GM19463 (cell line): ENCODE data around the gene TAF1D.
"Not testable (repeated sequence)": the region's sequence is repeated elsewhere in the genome, so short reads cannot be mapped to it uniquely, and the experiment has no call there.

Experiments used
- ATAC-seq: cut with Tn5 transposase; IDR thresholded peaks from one replicate; pipeline ENCODE4 v1.9.1; 2021; ENCODE audit warnings: mild to moderate bottlenecking, moderate library complexity; ENCODE audit not compliant: unreplicated experiment

The TAF1D gene

GRCh38 chr11:93741094-93741881 lies at the start of gene TAF1D, which contains the start of gene C11orf54:
TAF1D (minus strand) TSS chr11:93741495; CDS start chr11:93739304, 2,191 bp downstream.
C11orf54 (plus strand) TSS chr11:93741672; CDS start chr11:93747394, 5,722 bp downstream.
- ATAC-seq: peak; percentile 83

DNA sequence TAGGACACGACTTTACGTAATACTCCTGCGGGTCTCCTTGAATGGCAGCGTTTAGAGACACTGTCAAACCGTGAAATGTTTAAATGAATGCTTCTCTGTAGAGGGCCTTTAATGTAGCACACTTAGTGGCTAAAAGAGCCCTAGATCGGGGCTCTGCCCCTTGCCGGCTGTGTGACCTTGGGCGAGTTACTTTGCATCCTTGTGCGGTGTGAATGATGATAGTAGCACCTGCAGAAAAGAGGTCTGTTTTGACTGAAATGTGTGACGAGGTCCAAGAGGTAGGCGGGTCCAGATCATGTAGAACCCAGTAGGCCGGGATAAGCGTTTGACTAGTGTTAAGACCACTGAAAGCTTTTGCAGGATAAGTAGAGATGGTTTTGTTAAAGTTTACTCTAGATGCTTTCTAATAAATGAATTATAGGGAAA lies 43.7 kb upstream of the TAF1D start:
- peak; percentile 21 for ATAC-seq

- ATAC-seq: peak; percentile 94
Observed at GRCh38 chr11:93784145-93784934, 43.0 kb upstream of the TAF1D start, which contains the start of gene MED17. MED17 (plus strand) TSS chr11:93784282; CDS start chr11:93784514, 232 bp downstream.

DNA sequence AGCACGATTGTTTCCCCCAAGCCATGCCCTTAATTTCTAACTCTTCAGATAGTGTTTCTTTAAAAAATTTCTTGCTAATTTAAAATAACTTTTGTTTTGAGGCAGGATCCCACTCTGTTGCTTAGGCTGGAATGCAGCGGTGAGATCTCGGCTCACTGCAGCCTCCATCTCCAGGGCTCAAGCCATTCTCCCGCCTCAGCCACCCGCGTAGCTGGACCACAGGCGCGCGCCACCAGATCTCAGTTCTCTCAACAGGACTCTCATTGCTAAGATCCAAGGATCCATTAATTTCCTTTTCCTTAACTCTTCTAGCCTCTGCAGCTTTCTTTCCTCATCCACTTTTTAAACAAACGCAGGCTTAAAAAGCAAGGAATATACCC lies 42.5 kb upstream of the TAF1D start:
- peak; percentile 46 for ATAC-seq

DNA sequence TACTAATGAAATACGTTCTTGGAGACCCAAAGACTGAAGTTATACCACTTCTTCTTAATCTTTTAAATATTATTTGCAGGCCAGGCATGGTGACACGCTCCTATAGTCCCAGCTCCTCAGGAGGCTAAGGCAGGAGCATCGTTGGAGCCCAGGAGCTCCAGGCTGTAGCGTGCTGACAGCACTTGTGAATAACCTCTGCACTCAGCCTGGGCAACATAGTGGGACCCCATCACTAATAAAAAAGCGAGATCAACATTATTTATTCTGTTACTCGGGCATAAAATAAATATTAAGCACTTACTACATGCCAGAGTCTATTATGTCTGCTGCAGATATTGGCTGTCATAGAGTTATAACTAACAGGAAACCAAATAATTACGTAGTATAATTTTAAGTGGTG lies 42.1 kb upstream of the TAF1D start:
- ATAC-seq: no peak

- ATAC-seq: no peak
Observed at GRCh38 chr11:93775289-93775688, 34.0 kb upstream of the TAF1D start.

DNA sequence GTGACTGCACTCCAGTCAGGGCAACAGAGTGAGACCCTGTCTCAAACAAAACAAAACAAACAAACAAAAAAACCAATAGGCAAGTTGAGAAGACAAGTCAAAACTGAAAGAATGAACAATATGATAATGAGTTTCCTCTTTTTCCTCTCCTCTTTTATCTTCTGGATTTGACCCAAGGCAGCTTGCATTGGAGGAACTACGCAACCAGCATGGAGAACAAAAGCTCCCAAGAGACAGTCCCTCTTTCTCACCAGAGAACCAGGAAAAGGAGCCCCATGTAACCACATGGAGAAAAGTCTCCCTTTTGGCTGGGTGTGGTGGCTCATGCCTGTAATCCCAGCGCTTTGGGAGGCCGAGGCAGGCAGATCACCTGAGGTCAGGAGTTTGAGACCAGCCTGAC lies 33.3 kb upstream of the TAF1D start:
- not testable (repeated sequence) for ATAC-seq

DNA sequence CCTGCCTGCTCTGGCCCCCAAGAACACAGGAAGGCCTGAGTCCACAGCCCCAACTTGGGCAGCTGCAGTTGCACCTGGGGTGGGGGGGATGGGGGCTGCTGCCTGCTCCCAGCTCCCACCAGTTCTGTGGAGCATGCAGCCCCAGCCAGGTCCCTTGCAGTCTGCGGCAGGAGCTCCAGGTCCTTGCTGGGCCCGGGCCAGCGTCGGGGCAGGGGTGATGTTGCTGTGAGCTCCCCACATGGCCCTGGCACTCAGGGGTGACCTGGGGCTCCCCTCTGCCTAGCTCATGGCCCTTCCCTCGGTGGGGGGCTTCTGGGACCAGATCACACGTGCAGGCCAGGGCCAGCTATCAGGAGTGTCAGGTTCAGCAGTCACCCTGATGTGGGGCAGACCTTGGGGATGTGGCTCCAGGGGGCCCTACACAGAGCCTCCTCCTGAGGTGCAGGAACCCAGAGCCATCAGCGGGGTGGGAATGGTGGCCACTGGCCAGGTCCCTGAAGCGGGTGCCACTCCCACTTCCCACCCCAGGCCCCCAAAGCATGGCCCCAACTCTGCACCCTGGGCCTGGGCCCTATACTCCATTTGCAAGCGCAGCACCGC lies 32.4 kb upstream of the TAF1D start:
- no peak for ATAC-seq

- no peak for ATAC-seq
Observed at GRCh38 chr11:93773045-93773477, 31.8 kb upstream of the TAF1D start.

DNA sequence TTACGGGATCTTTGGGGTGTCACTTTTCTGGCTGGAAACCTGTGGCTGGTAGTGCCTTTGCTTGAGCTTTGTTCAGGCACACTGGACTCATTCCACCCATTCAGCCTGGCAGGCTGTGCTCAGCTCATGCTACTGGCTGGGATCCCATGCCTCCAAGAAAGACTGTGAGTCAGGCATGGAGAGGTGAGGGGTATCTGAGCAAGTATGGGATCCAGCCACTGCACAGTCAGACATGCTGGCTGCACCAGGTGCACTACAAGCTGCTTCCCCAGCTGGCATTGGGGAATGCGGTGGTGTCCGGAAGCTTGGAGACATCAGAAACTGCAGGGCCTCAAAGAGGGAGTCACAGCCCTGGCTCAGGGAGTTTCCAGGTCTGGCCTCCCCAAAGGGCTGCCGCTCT lies 30.8 kb upstream of the TAF1D start:
- ATAC-seq: no peak

DNA sequence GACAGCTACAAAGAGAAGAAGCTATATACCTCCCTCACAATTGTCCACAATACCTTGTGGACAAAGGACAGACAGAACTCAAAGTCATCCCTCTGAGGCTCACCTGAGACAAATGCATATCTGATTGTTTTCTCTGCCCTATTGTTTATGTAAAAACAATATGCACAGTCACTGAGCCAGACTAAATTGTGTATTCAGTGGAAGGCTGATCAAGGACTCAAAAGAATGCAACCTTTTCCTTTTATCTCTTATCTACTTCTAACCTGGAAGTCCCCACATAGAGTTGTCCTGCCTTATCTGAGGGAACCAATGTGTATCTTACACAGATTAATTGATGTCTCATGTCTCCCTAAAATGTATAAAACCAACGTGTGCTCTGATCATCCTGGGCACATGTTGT lies 28.9 kb upstream of the TAF1D start:
- no peak for ATAC-seq

DNA sequence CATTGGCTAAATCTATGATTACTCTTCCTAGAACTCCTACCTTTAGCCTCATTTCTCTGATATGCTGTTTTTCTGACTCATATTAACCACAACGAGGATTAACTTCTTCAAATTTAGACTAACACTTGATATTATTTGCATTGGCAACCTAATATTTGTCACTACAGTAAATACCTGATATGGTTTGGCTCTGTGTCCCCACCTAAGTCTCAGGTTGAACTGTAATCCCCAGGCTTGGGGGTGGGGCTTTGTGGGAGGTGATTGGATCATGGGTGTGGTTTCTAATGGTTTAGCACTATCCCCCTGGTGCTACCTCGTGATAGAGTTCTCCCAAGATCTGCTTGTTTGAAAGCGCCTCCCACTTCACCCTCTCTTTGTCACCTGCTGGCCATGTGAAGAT lies 25.7 kb upstream of the TAF1D start:
- ATAC-seq: no peak

GRCh38 chr11:93766504-93766903 lies 25.2 kb upstream of the TAF1D start:
- no peak for ATAC-seq

GRCh38 chr11:93765551-93765950 lies 24.3 kb upstream of the TAF1D start:
- no peak for ATAC-seq

- no peak for ATAC-seq
Observed at GRCh38 chr11:93761910-93762309, 20.6 kb upstream of the TAF1D start.

DNA sequence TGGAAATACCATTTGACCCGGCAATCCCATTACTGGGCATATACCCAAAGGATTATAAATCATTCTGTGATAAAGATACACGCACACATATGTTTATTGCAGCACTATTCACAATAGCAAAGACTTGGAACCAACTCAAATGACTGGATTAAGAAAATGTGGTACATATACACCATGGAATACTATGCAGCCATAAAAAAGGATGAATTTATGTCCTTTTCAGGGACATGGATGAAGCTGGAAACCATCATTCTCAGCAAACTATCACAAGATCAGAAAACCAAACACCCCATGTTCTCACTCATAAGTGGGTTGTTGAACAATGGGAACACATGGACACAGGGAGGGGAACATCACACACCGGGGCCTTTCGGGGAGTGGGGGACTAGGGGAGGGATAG lies 17.8 kb upstream of the TAF1D start:
- not testable (repeated sequence) for ATAC-seq

DNA sequence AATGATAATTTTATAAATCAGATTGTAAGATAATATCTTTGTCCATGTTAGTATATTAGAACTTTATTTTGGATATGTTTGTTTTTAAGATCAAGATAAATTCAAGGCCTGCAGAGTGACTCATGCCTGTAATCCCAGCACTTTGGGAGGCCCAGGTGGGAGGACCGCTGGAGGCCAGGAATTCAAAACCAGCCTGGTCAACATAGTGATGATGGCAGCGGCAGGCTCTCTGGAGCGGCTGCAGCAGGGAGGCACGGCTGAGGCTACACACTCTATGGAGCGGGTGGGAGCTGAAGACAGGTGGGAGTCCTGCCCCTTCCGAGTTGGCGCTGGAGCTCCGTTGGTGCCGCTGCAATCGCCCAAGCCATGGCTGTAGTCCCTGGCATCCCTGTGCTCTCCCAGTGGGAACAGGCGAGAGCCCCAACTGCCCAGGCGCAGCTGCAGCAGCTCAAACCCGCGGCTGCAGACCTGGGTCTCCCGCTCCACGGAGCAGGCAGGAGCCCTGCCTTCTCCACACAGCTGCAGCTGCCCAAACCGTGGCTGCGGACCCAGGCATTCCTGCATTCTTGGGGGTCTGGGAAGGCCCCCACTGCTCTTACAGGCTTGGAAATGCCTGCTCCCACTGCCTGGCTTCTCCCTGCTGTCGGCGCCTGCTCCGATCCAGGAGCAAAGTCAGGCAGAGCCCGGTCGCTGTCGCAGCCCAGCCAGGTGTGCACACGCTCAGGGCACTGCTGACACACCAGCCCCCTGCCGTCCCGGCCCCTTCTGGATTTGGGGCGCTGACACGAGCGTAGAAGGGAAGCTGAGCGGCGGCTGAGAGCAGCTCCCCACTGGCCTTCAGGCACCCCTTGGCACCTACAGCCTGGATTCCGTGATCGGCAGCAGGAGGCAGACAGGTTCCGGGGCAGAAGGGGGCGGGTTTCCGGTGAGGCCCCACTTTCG lies 16.9 kb upstream of the TAF1D start:
- ATAC-seq: no peak

GRCh38 chr11:93757301-93757700 lies 16.0 kb upstream of the TAF1D start:
- no peak for ATAC-seq

- ATAC-seq: no peak
Observed at GRCh38 chr11:93756748-93757147, 15.5 kb upstream of the TAF1D start.

- no peak for ATAC-seq
Observed at GRCh38 chr11:93753241-93753640, 11.9 kb upstream of the TAF1D start.
